ENCODE measurements around the gene CORIN. TPM values are rescaled to one million over a fixed set of nuclear protein-coding genes. Genes with fewer than 3 reads are reported as not detected.

The CORIN gene
- total and polyA plus RNA-seq, 2 of the 13 experiments (the other 11 are each of a cell fraction or from before 2014, with no cell fraction given) = 0.84 to 1.2 TPM

- ChIA-PET POLR2A (interaction anchor here (1.1 to 1.9 kb wide), 3 partner anchors 39 to 132 kb away, joined by 4 to 12 read pairs (median 4); partner anchors contain the start of gene NFXL1), CTCF (ENCODE audit: low intra/inter-chr PET ratio, low total read pairs) (interaction anchor here (1.2 to 4.3 kb wide), 3 partner anchors 97 to 151 kb away, joined by 3 to 39 read pairs (median 20); no protein-coding TSS in a partner anchor)
- Histone ChIP-seq H3K4me2 (ENCODE audit: low read depth, low read length) (peak overlapping the region; percentile 94), H3K27ac (ENCODE audit: extremely low read length, insufficient read depth, low read length) (no peak overlapping the region), H2AFZ (ENCODE audit: low read length) (no peak overlapping the region), H3K36me3 (replicated peaks in 1 of 2; ENCODE audit: control insufficient read depth in 1 of 2, insufficient read depth in 2 of 2, low read length in 2 of 2) (0 out of 5 replicates have a peak, but pooled peaks cover 0 to 2% of the 10 kb centered on the region in 2 experiments), H3K9ac (ENCODE audit: insufficient read depth, low read depth, low read length) (peak overlapping the region; percentile 60), H3K4me3 (replicated peaks in 1 of 3; ENCODE audit: insufficient read depth in 1 of 3, low read depth in 2 of 3, low read length in 3 of 3) (peak overlapping the region; percentile 58 to 76 (median 65)), H3K9me3 (ENCODE audit: low read length) (peaks cover 6% of the 10 kb centered on the region; the same call in 1 of the 2 replicates), H4K20me1 (ENCODE audit: insufficient read depth, low read length) (no peaks in the 10 kb centered on the region; the same call in 1 of the 2 replicates), H3K79me2 (ENCODE audit: insufficient read depth, low read length) (no peaks in the 10 kb centered on the region), H3K27me3 (ENCODE audit: control insufficient read depth in 1 of 2, insufficient read depth in 2 of 2, low read length in 2 of 2) (no peaks in the 10 kb centered on the region), H3K4me1 (ENCODE audit: insufficient read depth, low read length) (peaks cover 22% of the 10 kb centered on the region)
- peak; percentile 90 for ATAC-seq
- DNase-seq (ENCODE audit: low spot score) = peak; percentile 15
- in situ Hi-C loops (cut with HindIII; ENCODE audit: extremely low pct_ligation_motif_present, low pct_unique_long_range_greater_than_20kb) = loop anchor here (5.0 kb wide), 1 partner anchor 135 kb away; no protein-coding TSS in a partner anchor
- FAIRE-seq = no peak
- WGBS (ENCODE audit: low lambda C conversion rate) = 4% methylated on average over 8 of the region's 58 CpGs
- intact Hi-C loops (cut with micrococcal nuclease; ENCODE audit: unreplicated experiment) = loop anchor here (2.0 to 5.0 kb wide), 2 partner anchors 75 to 90 kb away; partner anchors contain the start of gene NFXL1
- no TSS peak for BruUV-seq (replicated peaks)
- peak; percentile 48 for TF ChIP-seq RBFOX2 (IDR thresholded peaks at IDR 0.05; ENCODE audit: low read depth, low read length)
- TF ChIP-seq, protein P1, sequence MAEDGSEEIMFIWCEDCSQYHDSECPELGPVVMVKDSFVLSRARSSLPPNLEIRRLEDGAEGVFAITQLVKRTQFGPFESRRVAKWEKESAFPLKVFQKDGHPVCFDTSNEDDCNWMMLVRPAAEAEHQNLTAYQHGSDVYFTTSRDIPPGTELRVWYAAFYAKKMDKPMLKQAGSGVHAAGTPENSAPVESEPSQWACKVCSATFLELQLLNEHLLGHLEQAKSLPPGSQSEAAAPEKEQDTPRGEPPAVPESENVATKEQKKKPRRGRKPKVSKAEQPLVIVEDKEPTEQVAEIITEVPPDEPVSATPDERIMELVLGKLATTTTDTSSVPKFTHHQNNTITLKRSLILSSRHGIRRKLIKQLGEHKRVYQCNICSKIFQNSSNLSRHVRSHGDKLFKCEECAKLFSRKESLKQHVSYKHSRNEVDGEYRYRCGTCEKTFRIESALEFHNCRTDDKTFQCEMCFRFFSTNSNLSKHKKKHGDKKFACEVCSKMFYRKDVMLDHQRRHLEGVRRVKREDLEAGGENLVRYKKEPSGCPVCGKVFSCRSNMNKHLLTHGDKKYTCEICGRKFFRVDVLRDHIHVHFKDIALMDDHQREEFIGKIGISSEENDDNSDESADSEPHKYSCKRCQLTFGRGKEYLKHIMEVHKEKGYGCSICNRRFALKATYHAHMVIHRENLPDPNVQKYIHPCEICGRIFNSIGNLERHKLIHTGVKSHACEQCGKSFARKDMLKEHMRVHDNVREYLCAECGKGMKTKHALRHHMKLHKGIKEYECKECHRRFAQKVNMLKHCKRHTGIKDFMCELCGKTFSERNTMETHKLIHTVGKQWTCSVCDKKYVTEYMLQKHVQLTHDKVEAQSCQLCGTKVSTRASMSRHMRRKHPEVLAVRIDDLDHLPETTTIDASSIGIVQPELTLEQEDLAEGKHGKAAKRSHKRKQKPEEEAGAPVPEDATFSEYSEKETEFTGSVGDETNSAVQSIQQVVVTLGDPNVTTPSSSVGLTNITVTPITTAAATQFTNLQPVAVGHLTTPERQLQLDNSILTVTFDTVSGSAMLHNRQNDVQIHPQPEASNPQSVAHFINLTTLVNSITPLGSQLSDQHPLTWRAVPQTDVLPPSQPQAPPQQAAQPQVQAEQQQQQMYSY (CRISPR knock-in tag; IDR thresholded peaks at IDR 0.05) = no peak; the same call in 1 of the 2 replicates
- 0 out of 2 replicates have a peak, but pooled peaks have one; percentile 75 for TF ChIP-seq ZNF598 (CRISPR knock-in tag; IDR thresholded peaks at IDR 0.05; ENCODE audit: borderline replicate concordance)
- TF ChIP-seq ZNF292 (CRISPR knock-in tag; IDR thresholded peaks at IDR 0.05; ENCODE audit: borderline replicate concordance, low read depth) = 0 out of 2 replicates have a peak, but pooled peaks have one; percentile 23
- 0 out of 2 replicates have a peak, but pooled peaks have one; percentile 44 for TF ChIP-seq ZNF136 (CRISPR knock-in tag; IDR thresholded peaks at IDR 0.05; ENCODE audit: low read depth)
- no peak for TF ChIP-seq EED (CRISPR knock-in tag; IDR thresholded peaks at IDR 0.05)
- peak; percentile 63; the same call in 1 of the 2 replicates for TF ChIP-seq HNRNPL (IDR thresholded peaks at IDR 0.05; ENCODE audit: low read depth, low read length)
- TF ChIP-seq GFI1 (CRISPR knock-in tag; IDR thresholded peaks at IDR 0.05; ENCODE audit: borderline replicate concordance) = 0 out of 2 replicates have a peak, but pooled peaks have one; percentile 53
- TF ChIP-seq, protein P2, sequence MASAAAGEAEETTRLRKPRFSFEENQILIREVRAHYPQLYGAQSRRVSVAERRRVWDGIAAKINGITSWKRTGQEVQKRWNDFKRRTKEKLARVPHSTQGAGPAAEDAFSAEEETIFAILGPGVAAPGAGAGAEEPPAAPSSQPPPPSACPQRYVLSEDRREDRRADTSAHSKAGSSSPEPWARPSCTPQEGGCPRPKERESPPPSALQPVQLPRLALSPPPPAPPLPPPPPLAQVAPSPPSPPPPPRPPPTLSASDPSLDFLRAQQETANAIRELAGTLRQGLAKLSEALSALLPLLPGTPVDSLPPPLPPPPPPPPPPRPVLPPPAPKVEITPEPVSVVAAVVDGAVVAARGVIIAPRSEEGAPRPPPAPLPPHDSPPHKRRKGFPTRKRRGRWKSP (CRISPR knock-in tag; IDR thresholded peaks at IDR 0.05) = peak; percentile 26; the same call in 1 of the 2 replicates
- peak; percentile 23; the same call in 1 of the 2 replicates for TF ChIP-seq HOXA3 (CRISPR knock-in tag; IDR thresholded peaks at IDR 0.05)
- TF ChIP-seq ZNF839 (CRISPR knock-in tag; IDR thresholded peaks at IDR 0.05; ENCODE audit: borderline replicate concordance) = 0 out of 2 replicates have a peak, but pooled peaks have one; percentile 5
- 0 out of 2 replicates have a peak, but pooled peaks have one; percentile 30 for TF ChIP-seq ZNF670 (CRISPR knock-in tag; IDR thresholded peaks at IDR 0.05; ENCODE audit: borderline replicate concordance)
- TF ChIP-seq MEIS2 (CRISPR knock-in tag; IDR thresholded peaks at IDR 0.05) = 0 out of 2 replicates have a peak, but pooled peaks have one; percentile 2
- TF ChIP-seq EZH2 (conservative IDR thresholded peaks at IDR 0.05; ENCODE audit: low read depth, low read length) = no peak
- no peak for TF ChIP-seq POLR2AphosphoS5 (IDR thresholded peaks at IDR 0.05; ENCODE audit: low read depth, low read length)
- no peak for TF ChIP-seq TBX2 (CRISPR knock-in tag; IDR thresholded peaks at IDR 0.05; ENCODE audit: borderline replicate concordance)
Measured at GRCh38 chr4:47837094-47837907, 566 bp downstream of the CORIN start.

Measured in HepG2 (cell line).